SU-DHL-6 (cell line): ENCODE data around the gene CDC6.

Experiments
- CTCF ChIP-seq: fragments of 200-600 bp; sonication (generic); IDR thresholded peaks from one replicate; pipeline ENCODE4 v1.5.1; 2017; ENCODE audit warnings: antibody characterized with exemption, mild to moderate bottlenecking, low read length, moderate library complexity; ENCODE audit not compliant: insufficient read depth, poor library complexity, severe bottlenecking
- EZH2phosphoT487 ChIP-seq: fragments of 200-600 bp; sonication (generic), shearing (Covaris generic); conservative IDR thresholded peaks from 2 replicates; pipeline ENCODE4 v1.6.1; 2018; ENCODE audit warnings: mild to moderate bottlenecking, antibody characterized with exemption, low read length, moderate library complexity, mixed read lengths

DNA sequence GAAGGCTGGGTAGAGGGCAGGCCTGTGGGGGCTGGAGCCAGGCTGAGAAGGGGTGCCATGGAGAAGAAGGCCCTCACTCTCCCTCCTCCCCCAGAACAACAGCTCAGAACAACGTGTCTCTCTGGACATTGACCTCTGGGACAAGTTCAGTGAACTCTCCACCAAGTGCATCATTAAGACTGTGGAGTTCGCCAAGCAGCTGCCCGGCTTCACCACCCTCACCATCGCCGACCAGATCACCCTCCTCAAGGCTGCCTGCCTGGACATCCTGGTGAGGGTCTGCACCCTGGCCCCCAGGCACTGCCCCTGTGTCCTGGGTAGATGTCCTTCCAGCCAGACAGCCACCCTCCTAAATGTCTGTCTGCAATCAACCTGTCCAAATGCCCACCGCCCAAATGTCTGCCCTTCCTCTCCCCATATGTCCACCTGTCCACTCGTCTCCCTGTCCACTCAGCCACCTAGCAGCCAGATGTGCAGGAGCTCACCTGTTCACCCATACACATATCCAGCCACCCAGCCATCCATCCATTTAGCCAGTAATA is 64.6 kb downstream of the CDC6 start:
- TF ChIP-seq CTCF, result no peak
- TF ChIP-seq EZH2phosphoT487, result no peak
